Hepatocyte (in vitro differentiated cells): ENCODE data around the gene PDE8B. TPM values are rescaled to one million over a fixed set of nuclear protein-coding genes. Genes with fewer than 3 reads are reported as not detected.

Experiments used
- DNase-seq: peaks from one replicate; pipeline ENCODE4 v3.0.0-alpha.2; 2016; ENCODE audit warnings: low spot score
- H2AFZ ChIP-seq: fragments of 200-600 bp; sonication (generic); 2 replicates; pipeline ENCODE4 v1.6.0; 2016; ENCODE audit warnings: antibody characterized with exemption, mild to moderate bottlenecking
- H3K27ac ChIP-seq: fragments of 200-600 bp; sonication (generic); 2 replicates; pipeline ENCODE4 v1.5.1; 2016; ENCODE audit warnings: mild to moderate bottlenecking
- H3K27me3 ChIP-seq: fragments of 200-600 bp; sonication (generic); 2 replicates; pipeline ENCODE4 v1.6.1; 2016
- H3K36me3 ChIP-seq: fragments of 200-600 bp; sonication (generic); replicated peaks from 2 replicates; pipeline ENCODE4 v1.5.1; 2016; ENCODE audit warnings: low read depth; ENCODE audit not compliant: insufficient read depth
- H3K4me1 ChIP-seq: fragments of 200-600 bp; sonication (generic); 2 replicates; pipeline ENCODE4 v1.5.1; 2016; ENCODE audit warnings: mild to moderate bottlenecking, moderate library complexity; ENCODE audit not compliant: insufficient read depth
- H3K4me2 ChIP-seq: fragments of 200-600 bp; sonication (generic); 2 replicates; pipeline ENCODE4 v1.6.0; 2016
- H3K4me3 ChIP-seq: fragments of 200-600 bp; sonication (generic); 2 replicates; pipeline ENCODE4 v1.5.1; 2016; ENCODE audit warnings: mild to moderate bottlenecking
- H3K79me2 ChIP-seq: fragments of 200-600 bp; sonication (generic); 2 replicates; pipeline ENCODE4 v1.6.0; 2017; ENCODE audit warnings: mild to moderate bottlenecking
- H3K9me2 ChIP-seq: fragments of 200-600 bp; sonication (generic); replicated peaks from 2 replicates; pipeline ENCODE4 v1.6.0; 2017; ENCODE audit warnings: mild to moderate bottlenecking; ENCODE audit not compliant: insufficient read depth
- H3K9me3 ChIP-seq: fragments of 200-600 bp; sonication (generic); 2 replicates; pipeline ENCODE4 v1.5.1; 2016; ENCODE audit warnings: low read depth, mild to moderate bottlenecking
- H4K20me1 ChIP-seq: fragments of 200-600 bp; sonication (generic); 2 replicates; pipeline ENCODE4 v1.6.0; 2016; ENCODE audit warnings: mild to moderate bottlenecking; ENCODE audit not compliant: insufficient read depth, poor library complexity, severe bottlenecking
- CTCF ChIP-seq: fragments of 200-600 bp; sonication (generic); IDR thresholded peaks from 2 replicates; pipeline ENCODE4 v1.5.1; 2016; ENCODE audit warnings: antibody characterized with exemption, mild to moderate bottlenecking; ENCODE audit not compliant: poor library complexity
- EZH2 ChIP-seq: fragments of 200-600 bp; sonication (generic); IDR thresholded peaks from 2 replicates; pipeline ENCODE4 v1.6.1; 2016; ENCODE audit warnings: antibody characterized with exemption, mild to moderate bottlenecking, borderline replicate concordance
- EZH2phosphoT487 ChIP-seq: fragments of 200-600 bp; sonication (generic); IDR thresholded peaks from one replicate; pipeline ENCODE4 v1.6.1; 2018; ENCODE audit warnings: antibody characterized with exemption, mild to moderate bottlenecking, low read depth, moderate library complexity; ENCODE audit not compliant: unreplicated experiment, severe bottlenecking
- WGBS: methylation state at CpG from one replicate; pipeline ENCODE4 v1.1.6; 2016; ENCODE audit warnings: low lambda C conversion rate; ENCODE audit errors: missing lambda C conversion rate; 5-methylcytosine and 5-hydroxymethylcytosine counted together
- polyA plus RNA-seq: library from polyadenylated mRNA; unstranded; fragments of >200 nt; fragmentation: Nextera tagmentation; extraction: Ambion mirVana; gene quantifications from 2 replicates; pipeline ENCODE4 v1.2.1, GENCODE V29; 2016
- total RNA-seq: library from RNA; depleted of rRNA; stranded (reverse); fragments of >200 nt; gene quantifications from 2 replicates; pipeline ENCODE4 v1.2.3, GENCODE V29; 2014

Gene PDE8B
- total and polyA plus RNA-seq, 2 experiments from 2014 or later = 8.3 to 9.2 TPM

DNA sequence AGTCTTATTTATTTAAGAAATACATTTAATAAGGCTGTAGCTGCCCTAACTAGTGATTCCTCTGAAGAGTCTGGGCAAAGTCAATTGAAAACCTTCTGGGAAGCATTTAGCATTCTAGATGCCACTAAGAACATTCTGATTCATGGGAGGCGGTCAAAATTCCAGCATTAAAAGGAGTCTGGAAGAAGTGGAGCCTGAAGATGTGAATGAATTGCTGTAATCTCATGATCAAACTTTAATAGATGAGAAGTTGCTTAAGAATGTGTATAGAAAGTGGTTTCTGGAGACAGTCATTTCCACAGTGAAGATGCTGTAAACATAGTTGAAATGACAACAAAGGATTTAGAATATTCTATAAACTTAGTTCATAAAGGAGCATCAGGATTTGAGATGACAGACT lies 220.2 kb downstream of the PDE8B start:
- Histone ChIP-seq H3K4me1 (peaks cover 15% of the 10 kb centered on the region), H3K27ac (no peak overlapping the region), H3K27me3 (no peaks in the 10 kb centered on the region), H3K9me3 (no peaks in the 10 kb centered on the region), H2AFZ (no peak overlapping the region), H3K36me3 (no peaks in the 10 kb centered on the region), H4K20me1 (no peaks in the 10 kb centered on the region), H3K79me2 (no peaks in the 10 kb centered on the region), H3K9me2 (no peaks in the 10 kb centered on the region), H3K4me3 (no peak overlapping the region), H3K4me2 (no peak overlapping the region)
- no peak for TF ChIP-seq EZH2phosphoT487
- no peak for TF ChIP-seq EZH2
- TF ChIP-seq CTCF = no peak
- 100% methylated on average over 1 of the region's 1 CpG for WGBS
- DNase-seq = no peak

GRCh38 chr5:77431286-77431685 lies 220.8 kb downstream of the PDE8B start:
- Histone ChIP-seq H3K9me2 (no peaks in the 10 kb centered on the region), H3K36me3 (peaks cover 3% of the 10 kb centered on the region)
- WGBS = 76% methylated on average over 3 of the region's 3 CpGs

DNA sequence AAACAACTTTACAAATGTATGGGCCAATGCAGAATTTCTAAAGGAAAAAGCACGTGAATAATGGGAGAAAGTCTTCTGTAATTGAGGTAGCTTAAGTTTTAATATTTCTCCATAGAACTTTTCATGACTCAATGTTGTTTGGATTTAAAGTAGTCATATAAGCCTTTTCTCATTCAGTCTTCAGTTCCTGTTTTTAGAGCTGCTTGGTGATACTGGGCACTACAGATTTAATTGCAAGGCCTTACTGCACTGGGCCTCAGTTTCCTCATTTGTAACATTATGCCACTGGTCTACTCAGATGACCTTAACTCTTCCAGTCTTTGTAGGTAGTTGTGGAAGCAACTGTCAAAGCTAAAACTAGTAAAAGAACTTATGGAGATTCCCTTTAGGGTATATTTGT lies 221.2 kb downstream of the PDE8B start:
- Histone ChIP-seq H3K27ac (no peak overlapping the region), H3K4me1 (peaks cover 7% of the 10 kb centered on the region), H3K79me2 (no peaks in the 10 kb centered on the region), H4K20me1 (no peaks in the 10 kb centered on the region), H3K36me3 (peaks cover 4% of the 10 kb centered on the region), H3K27me3 (no peaks in the 10 kb centered on the region), H3K4me3 (no peak overlapping the region), H3K9me3 (no peaks in the 10 kb centered on the region), H3K9me2 (no peaks in the 10 kb centered on the region), H2AFZ (no peak overlapping the region), H3K4me2 (no peak overlapping the region)
- DNase-seq = no peak
- 97% methylated on average over 1 of the region's 1 CpG for WGBS
- TF ChIP-seq EZH2 (no peak), CTCF (no peak), EZH2phosphoT487 (no peak)

More at GRCh38 chr5:77431286-77431685, 220.8 kb downstream of the PDE8B start:
- peaks cover 11% of the 10 kb centered on the region for H3K4me1 ChIP-seq
- no peaks in the 10 kb centered on the region for H4K20me1 ChIP-seq
- H3K4me3 ChIP-seq = no peak overlapping the region
- DNase-seq = no peak
- no peak overlapping the region for H3K4me2 ChIP-seq
- H3K27ac ChIP-seq = no peak overlapping the region
- H3K79me2 ChIP-seq = no peaks in the 10 kb centered on the region
- H2AFZ ChIP-seq = no peak overlapping the region
- H3K9me3 ChIP-seq = no peaks in the 10 kb centered on the region
- TF ChIP-seq EZH2 (no peak), EZH2phosphoT487 (no peak), CTCF (no peak)
- no peaks in the 10 kb centered on the region for H3K27me3 ChIP-seq

- WGBS = 66% methylated on average over 5 of the region's 5 CpGs
- no peaks in the 10 kb centered on the region for H3K9me2 ChIP-seq
- no peaks in the 10 kb centered on the region for H3K79me2 ChIP-seq
- DNase-seq = peak; percentile 51
- H4K20me1 ChIP-seq = no peaks in the 10 kb centered on the region
- no peak for TF ChIP-seq EZH2
- no peak for TF ChIP-seq EZH2phosphoT487
- TF ChIP-seq CTCF = peak; percentile 60
- no peaks in the 10 kb centered on the region for H3K9me3 ChIP-seq
- H2AFZ ChIP-seq = no peak overlapping the region
- H3K4me3 ChIP-seq = no peak overlapping the region
- no peak overlapping the region for H3K4me2 ChIP-seq
- peaks cover 4% of the 10 kb centered on the region for H3K36me3 ChIP-seq
- H3K27ac ChIP-seq = no peak overlapping the region
- no peaks in the 10 kb centered on the region for H3K27me3 ChIP-seq
- H3K4me1 ChIP-seq = no peaks in the 10 kb centered on the region
Observed at GRCh38 chr5:77437194-77437593, 226.7 kb downstream of the PDE8B start.
